Measurements from ENCODE around the gene PTGFRN.
"Not testable (repeated sequence)": the region's sequence is repeated elsewhere in the genome, so short reads cannot be mapped to it uniquely, and the experiment has no call there.

PTGFRN gene

GRCh38 chr1:116938216-116938615, 28.5 kb downstream of the PTGFRN start:
- no peak for TF ChIP-seq CTCF (IDR thresholded peaks at IDR 0.05; ENCODE audit: poor library complexity, severe bottlenecking)
- no peak overlapping the region for H3K27ac ChIP-seq (ENCODE audit: poor library complexity, severe bottlenecking)
- H3K4me1 ChIP-seq (ENCODE audit: insufficient read depth, poor library complexity, severe bottlenecking): no peaks in the 10 kb centered on the region
- DNase-seq (ENCODE audit: low spot score) (no peak), ATAC-seq (ENCODE audit: low read depth) (no peak)
- H3K36me3 ChIP-seq (ENCODE audit: low read depth): peaks cover 52% of the 10 kb centered on the region
- no peaks in the 10 kb centered on the region for H3K9me3 ChIP-seq (ENCODE audit: severe bottlenecking)
- H3K4me3 ChIP-seq (ENCODE audit: severe bottlenecking): no peak overlapping the region
- H3K27me3 ChIP-seq (ENCODE audit: insufficient read depth, poor library complexity, severe bottlenecking): no peaks in the 10 kb centered on the region

- peaks cover 53% of the 10 kb centered on the region for H3K36me3 ChIP-seq (ENCODE audit: low read depth)
- not testable (repeated sequence) for H3K27me3 ChIP-seq (ENCODE audit: insufficient read depth, poor library complexity, severe bottlenecking); H3K27ac ChIP-seq (ENCODE audit: poor library complexity, severe bottlenecking); ATAC-seq (ENCODE audit: low read depth); H3K9me3 ChIP-seq (ENCODE audit: severe bottlenecking); H3K4me3 ChIP-seq (ENCODE audit: severe bottlenecking); DNase-seq (ENCODE audit: low spot score); H3K4me1 ChIP-seq (ENCODE audit: insufficient read depth, poor library complexity, severe bottlenecking)
Observed at GRCh38 chr1:116939780-116940543, 30.2 kb downstream of the PTGFRN start.

- Histone ChIP-seq H3K9me3 (ENCODE audit: severe bottlenecking) (no peaks in the 10 kb centered on the region), H3K36me3 (ENCODE audit: low read depth) (peaks cover 56% of the 10 kb centered on the region), H3K4me3 (ENCODE audit: severe bottlenecking) (no peak overlapping the region), H3K27me3 (ENCODE audit: insufficient read depth, poor library complexity, severe bottlenecking) (no peaks in the 10 kb centered on the region), H3K4me1 (ENCODE audit: insufficient read depth, poor library complexity, severe bottlenecking) (no peaks in the 10 kb centered on the region), H3K27ac (ENCODE audit: poor library complexity, severe bottlenecking) (no peak overlapping the region)
- ATAC-seq (ENCODE audit: low read depth) (no peak), DNase-seq (ENCODE audit: low spot score) (no peak)
- TF ChIP-seq CTCF (IDR thresholded peaks at IDR 0.05; ENCODE audit: poor library complexity, severe bottlenecking): no peak
Observed at GRCh38 chr1:116940814-116941599, 31.3 kb downstream of the PTGFRN start.

- no peak for TF ChIP-seq CTCF (IDR thresholded peaks at IDR 0.05; ENCODE audit: poor library complexity, severe bottlenecking)
- H3K4me1 ChIP-seq (ENCODE audit: insufficient read depth, poor library complexity, severe bottlenecking): no peaks in the 10 kb centered on the region
- no peak for ATAC-seq (ENCODE audit: low read depth)
Observed at GRCh38 chr1:116941670-116942069, 32.0 kb downstream of the PTGFRN start.

GRCh38 chr1:116942344-116942743, 32.6 kb downstream of the PTGFRN start:
- Histone ChIP-seq H3K4me3 (ENCODE audit: severe bottlenecking) (no peak overlapping the region), H3K9me3 (ENCODE audit: severe bottlenecking) (no peaks in the 10 kb centered on the region), H3K27ac (ENCODE audit: poor library complexity, severe bottlenecking) (no peak overlapping the region), H3K4me1 (ENCODE audit: insufficient read depth, poor library complexity, severe bottlenecking) (no peaks in the 10 kb centered on the region), H3K27me3 (ENCODE audit: insufficient read depth, poor library complexity, severe bottlenecking) (no peaks in the 10 kb centered on the region), H3K36me3 (ENCODE audit: low read depth) (peaks cover 57% of the 10 kb centered on the region)
- no peak for TF ChIP-seq CTCF (IDR thresholded peaks at IDR 0.05; ENCODE audit: poor library complexity, severe bottlenecking)
- no peak for DNase-seq (ENCODE audit: low spot score)
- no peak for ATAC-seq (ENCODE audit: low read depth)

More at GRCh38 chr1:116941670-116942069, 32.0 kb downstream of the PTGFRN start:
- Histone ChIP-seq H3K27me3 (ENCODE audit: insufficient read depth, poor library complexity, severe bottlenecking) (no peaks in the 10 kb centered on the region), H3K27ac (ENCODE audit: poor library complexity, severe bottlenecking) (no peak overlapping the region), H3K36me3 (ENCODE audit: low read depth) (peaks cover 57% of the 10 kb centered on the region), H3K9me3 (ENCODE audit: severe bottlenecking) (no peaks in the 10 kb centered on the region), H3K4me3 (ENCODE audit: severe bottlenecking) (no peak overlapping the region)
- no peak for DNase-seq (ENCODE audit: low spot score)

All from RWPE2 (cell line).